Karpas-422 (cell line): ENCODE data around the gene STRN3. TPM values are rescaled to one million over a fixed set of nuclear protein-coding genes. Genes with fewer than 3 reads are reported as not detected.
A peak's percentile ranks its signal among the peaks of the same experiment; 100 is the strongest.
"Not testable (repeated sequence)": the region's sequence is repeated elsewhere in the genome, so short reads cannot be mapped to it uniquely, and the experiment has no call there.

Source experiments
- DNase-seq: peaks from one replicate; pipeline ENCODE4 v3.0.0-alpha.2; 2015
- H2AFZ ChIP-seq: fragments of 200-600 bp; sonication (generic); 2 replicates; pipeline ENCODE4 v1.6.1; 2014; ENCODE audit warnings: antibody characterized with exemption, low read length, mixed read lengths
- H3K27ac ChIP-seq: fragments of 200-600 bp; sonication (generic); 2 replicates; pipeline ENCODE4 v1.5.1; 2014; ENCODE audit warnings: mild to moderate bottlenecking, low read length, moderate library complexity
- H3K27me3 ChIP-seq: fragments of 200-600 bp; sonication (generic); 2 replicates; pipeline ENCODE4 v1.6.1; 2014; ENCODE audit warnings: low read length, mixed read lengths
- H3K36me3 ChIP-seq: fragments of 200-600 bp; sonication (generic); 2 replicates; pipeline ENCODE4 v1.6.1; 2014; ENCODE audit warnings: low read length, mixed read lengths; ENCODE audit not compliant: insufficient read depth
- H3K4me1 ChIP-seq: fragments of 200-600 bp; sonication (generic); 2 replicates; pipeline ENCODE4 v1.6.1; 2014; ENCODE audit warnings: mild to moderate bottlenecking, low read length, mixed read lengths
- H3K4me2 ChIP-seq: fragments of 200-600 bp; sonication (generic); 2 replicates; pipeline ENCODE4 v1.6.1; 2014; ENCODE audit warnings: low read length, low read depth, mild to moderate bottlenecking; ENCODE audit not compliant: poor library complexity, severe bottlenecking
- H3K4me3 ChIP-seq: fragments of 200-600 bp; sonication (generic); 2 replicates; pipeline ENCODE4 v1.5.1; 2014; ENCODE audit warnings: mild to moderate bottlenecking, antibody characterized with exemption, low read length, mixed read lengths
- H3K79me2 ChIP-seq: fragments of 200-600 bp; sonication (generic); 2 replicates; pipeline ENCODE4 v1.6.1; 2014; ENCODE audit warnings: mild to moderate bottlenecking, low read length, mixed read lengths
- H3K9ac ChIP-seq: fragments of 200-600 bp; sonication (generic); 2 replicates; pipeline ENCODE4 v1.6.0; 2014; ENCODE audit warnings: low read length
- H3K9me2 ChIP-seq: fragments of 200-600 bp; sonication (generic), shearing (Covaris generic); replicated peaks from 2 replicates; pipeline ENCODE4 v1.6.0; 2014; ENCODE audit warnings: mild to moderate bottlenecking, low read length, moderate library complexity; ENCODE audit not compliant: insufficient read depth
- H3K9me3 ChIP-seq: fragments of 300-700, 200-600 bp; sonication (generic); 2 replicates; pipeline ENCODE4 v1.6.1; 2014; ENCODE audit warnings: low read length, mixed read lengths
- H4K20me1 ChIP-seq: fragments of 200-600 bp; sonication (generic); 2 replicates; pipeline ENCODE4 v1.6.1; 2014; ENCODE audit warnings: mild to moderate bottlenecking, antibody characterized with exemption, low read length, low read depth; ENCODE audit not compliant: insufficient read depth
- total RNA-seq: library from RNA; depleted of rRNA; stranded (reverse); fragments of >200 nt; shearing (Covaris generic); gene quantifications from 2 replicates; pipeline ENCODE4 v1.2.3, GENCODE V29; 2014; ENCODE audit warnings: low replicate concordance

Gene STRN3
- total RNA-seq, 1 experiment from 2014 or later, result 59.0 TPM

- Histone ChIP-seq H3K36me3 (no peaks in the 10 kb centered on the region), H2AFZ (no peak overlapping the region), H3K4me2 (no peak overlapping the region), H3K27me3 (no peaks in the 10 kb centered on the region), H3K4me3 (no peak overlapping the region), H3K4me1 (peaks cover 5% of the 10 kb centered on the region; the same call in 1 of the 2 replicates), H3K27ac (no peak overlapping the region), H3K9ac (no peak overlapping the region), H3K9me2 (no peaks in the 10 kb centered on the region), H3K79me2 (peaks cover 100% of the 10 kb centered on the region), H3K9me3 (no peaks in the 10 kb centered on the region), H4K20me1 (no peaks in the 10 kb centered on the region)
- no peak for DNase-seq
Observed at GRCh38 chr14:30966415-30967363, 59.5 kb downstream of the STRN3 start.

- H3K4me1 ChIP-seq, result peaks cover 11% of the 10 kb centered on the region
- not testable (repeated sequence) for DNase-seq, H3K9me3 ChIP-seq, H3K4me3 ChIP-seq, H3K9me2 ChIP-seq, H2AFZ ChIP-seq, H3K27me3 ChIP-seq, H3K9ac ChIP-seq, H3K4me2 ChIP-seq, H4K20me1 ChIP-seq, H3K36me3 ChIP-seq, H3K27ac ChIP-seq
- peaks cover 100% of the 10 kb centered on the region for H3K79me2 ChIP-seq
Observed at GRCh38 chr14:30965861-30966260, 60.3 kb downstream of the STRN3 start.

GRCh38 chr14:30962537-30962936 lies 63.6 kb downstream of the STRN3 start:
- not testable (repeated sequence) for H3K27me3 ChIP-seq, H3K4me2 ChIP-seq, H3K4me3 ChIP-seq, H3K9ac ChIP-seq, H2AFZ ChIP-seq, H4K20me1 ChIP-seq, H3K36me3 ChIP-seq, H3K27ac ChIP-seq, H3K9me3 ChIP-seq, H3K9me2 ChIP-seq, DNase-seq
- Histone ChIP-seq H3K4me1 (peaks cover 35% of the 10 kb centered on the region), H3K79me2 (peaks cover 99% of the 10 kb centered on the region)

GRCh38 chr14:30961330-30961729 lies 64.8 kb downstream of the STRN3 start:
- H2AFZ ChIP-seq, result no peak overlapping the region
- H3K4me1 ChIP-seq, result peaks cover 35% of the 10 kb centered on the region
- no peaks in the 10 kb centered on the region for H4K20me1 ChIP-seq
- H3K9me3 ChIP-seq, result no peaks in the 10 kb centered on the region
- H3K4me3 ChIP-seq, result no peak overlapping the region
- H3K27ac ChIP-seq, result no peak overlapping the region
- H3K27me3 ChIP-seq, result no peaks in the 10 kb centered on the region
- H3K79me2 ChIP-seq, result peaks cover 98% of the 10 kb centered on the region
- no peak overlapping the region for H3K9ac ChIP-seq
- H3K36me3 ChIP-seq, result no peaks in the 10 kb centered on the region
- no peaks in the 10 kb centered on the region for H3K9me2 ChIP-seq
- DNase-seq, result no peak
- H3K4me2 ChIP-seq, result no peak overlapping the region

GRCh38 chr14:30960216-30960615 lies 66.0 kb downstream of the STRN3 start:
- H4K20me1 ChIP-seq, result no peaks in the 10 kb centered on the region
- H3K79me2 ChIP-seq, result peaks cover 98% of the 10 kb centered on the region

GRCh38 chr14:30958555-30959407 lies 67.4 kb downstream of the STRN3 start:
- Histone ChIP-seq H3K9me2 (no peaks in the 10 kb centered on the region), H3K27ac (no peak overlapping the region), H3K9me3 (no peaks in the 10 kb centered on the region), H4K20me1 (no peaks in the 10 kb centered on the region), H3K36me3 (peaks cover 22% of the 10 kb centered on the region; the same call in 1 of the 2 replicates), H3K4me2 (no peak overlapping the region), H3K27me3 (no peaks in the 10 kb centered on the region), H3K4me3 (no peak overlapping the region), H3K9ac (no peak overlapping the region), H3K79me2 (peaks cover 96% of the 10 kb centered on the region), H3K4me1 (peaks cover 30% of the 10 kb centered on the region), H2AFZ (no peak overlapping the region)
- peak; percentile 49 for DNase-seq

More at GRCh38 chr14:30960216-30960615, 66.0 kb downstream of the STRN3 start:
- H3K27ac ChIP-seq, result peak overlapping the region; percentile 5; the same call in 1 of the 2 replicates
- peaks cover 34% of the 10 kb centered on the region for H3K4me1 ChIP-seq
- no peaks in the 10 kb centered on the region for H3K27me3 ChIP-seq
- no peak overlapping the region for H3K4me3 ChIP-seq
- no peak for DNase-seq
- no peak overlapping the region for H3K4me2 ChIP-seq
- no peak overlapping the region for H3K9ac ChIP-seq
- no peaks in the 10 kb centered on the region for H3K9me2 ChIP-seq
- H2AFZ ChIP-seq, result no peak overlapping the region
- no peaks in the 10 kb centered on the region for H3K9me3 ChIP-seq
- H3K36me3 ChIP-seq, result peaks cover 9% of the 10 kb centered on the region; the same call in 1 of the 2 replicates

GRCh38 chr14:30957813-30958370 lies 68.3 kb downstream of the STRN3 start:
- Histone ChIP-seq H3K4me2 (no peak overlapping the region), H2AFZ (no peak overlapping the region), H3K9me2 (no peaks in the 10 kb centered on the region), H3K27ac (no peak overlapping the region), H3K9ac (no peak overlapping the region), H3K27me3 (no peaks in the 10 kb centered on the region), H3K4me1 (peaks cover 30% of the 10 kb centered on the region), H3K4me3 (no peak overlapping the region), H3K36me3 (peaks cover 24% of the 10 kb centered on the region; the same call in 1 of the 2 replicates), H3K79me2 (peaks cover 95% of the 10 kb centered on the region), H4K20me1 (no peaks in the 10 kb centered on the region), H3K9me3 (no peaks in the 10 kb centered on the region)
- DNase-seq, result no peak

- no peaks in the 10 kb centered on the region for H3K9me3 ChIP-seq
- H3K9me2 ChIP-seq, result no peaks in the 10 kb centered on the region
- no peak overlapping the region for H2AFZ ChIP-seq
- peaks cover 75% of the 10 kb centered on the region for H3K79me2 ChIP-seq
- no peaks in the 10 kb centered on the region for H3K27me3 ChIP-seq
- H3K27ac ChIP-seq, result no peak overlapping the region
- H3K4me1 ChIP-seq, result no peaks in the 10 kb centered on the region
- DNase-seq, result no peak
- no peak overlapping the region for H3K4me3 ChIP-seq
- H3K4me2 ChIP-seq, result no peak overlapping the region
- no peak overlapping the region for H3K9ac ChIP-seq
- peaks cover 52% of the 10 kb centered on the region for H3K36me3 ChIP-seq
- H4K20me1 ChIP-seq, result no peaks in the 10 kb centered on the region
Observed at GRCh38 chr14:30949651-30950050, 76.5 kb downstream of the STRN3 start.
